ENCODE data around the gene AKAP12.
"Not testable (repeated sequence)": the region's sequence is repeated elsewhere in the genome, so short reads cannot be mapped to it uniquely, and the experiment has no call there.

AKAP12 gene

GRCh38 chr6:151376440-151376839 lies 136.7 kb downstream of the AKAP12 start:
- DNase-seq (ENCODE audit: low read depth in 1 of 2, low spot score in 1 of 2), result no peak

- DNase-seq (ENCODE audit: low read depth in 1 of 2, low spot score in 1 of 2), result no peak
Observed at GRCh38 chr6:151377095-151377494, 137.3 kb downstream of the AKAP12 start.

GRCh38 chr6:151379933-151380847 lies 140.4 kb downstream of the AKAP12 start:
- no peak for DNase-seq (ENCODE audit: low read depth in 1 of 2, low spot score in 1 of 2)

GRCh38 chr6:151380848-151381205 lies 141.1 kb downstream of the AKAP12 start:
- DNase-seq (ENCODE audit: low read depth in 1 of 2, low spot score in 1 of 2), result no peak

GRCh38 chr6:151381722-151382121 lies 142.0 kb downstream of the AKAP12 start:
- DNase-seq (ENCODE audit: low read depth in 1 of 2, low spot score in 1 of 2), result no peak

- not testable (repeated sequence) for DNase-seq (ENCODE audit: low read depth in 1 of 2, low spot score in 1 of 2)
Observed at GRCh38 chr6:151382631-151383030, 142.9 kb downstream of the AKAP12 start.

- DNase-seq (ENCODE audit: low read depth in 1 of 2, low spot score in 1 of 2), result no peak
Observed at GRCh38 chr6:151384151-151384550, 144.4 kb downstream of the AKAP12 start.

- DNase-seq (ENCODE audit: low read depth in 1 of 2, low spot score in 1 of 2), result no peak
Observed at GRCh38 chr6:151385177-151385576, 145.4 kb downstream of the AKAP12 start.

GRCh38 chr6:151387175-151387970 lies 147.6 kb downstream of the AKAP12 start:
- DNase-seq (ENCODE audit: low read depth in 1 of 2, low spot score in 1 of 2), result no peak

- DNase-seq (ENCODE audit: low read depth in 1 of 2, low spot score in 1 of 2), result no peak
Observed at GRCh38 chr6:151388236-151388635, 148.5 kb downstream of the AKAP12 start.

GRCh38 chr6:151388997-151389617 lies 149.3 kb downstream of the AKAP12 start:
- DNase-seq (ENCODE audit: low read depth in 1 of 2, low spot score in 1 of 2), result no peak

GRCh38 chr6:151389618-151390275 lies 150.0 kb downstream of the AKAP12 start:
- DNase-seq (ENCODE audit: low read depth in 1 of 2, low spot score in 1 of 2), result no peak

- peak; percentile 94 to 99 for DNase-seq (ENCODE audit: low read depth in 1 of 2, low spot score in 1 of 2)
Observed at GRCh38 chr6:151390276-151390850, 150.6 kb downstream of the AKAP12 start.

- peak; percentile 71 to 74 for DNase-seq (ENCODE audit: low read depth in 1 of 2, low spot score in 1 of 2)
Observed at GRCh38 chr6:151390851-151391470, 151.2 kb downstream of the AKAP12 start.

- DNase-seq (ENCODE audit: low read depth in 1 of 2, low spot score in 1 of 2), result peak; percentile 41 to 57
Observed at GRCh38 chr6:151391471-151392413, 152.0 kb downstream of the AKAP12 start, which contains the start of gene ZBTB2. Gene ZBTB2, minus strand, starts transcription at chr6:151391559. Its CDS starts 17,922 bp downstream, at chr6:151373637.

GRCh38 chr6:151392427-151392826 lies 152.7 kb downstream of the AKAP12 start:
- DNase-seq (ENCODE audit: low read depth in 1 of 2, low spot score in 1 of 2), result no peak

GRCh38 chr6:151393410-151393809 lies 153.6 kb downstream of the AKAP12 start:
- no peak for DNase-seq (ENCODE audit: low read depth in 1 of 2, low spot score in 1 of 2)

GRCh38 chr6:151399679-151400078 lies 159.9 kb downstream of the AKAP12 start:
- DNase-seq (ENCODE audit: low read depth in 1 of 2, low spot score in 1 of 2), result no peak

- DNase-seq (ENCODE audit: low read depth in 1 of 2, low spot score in 1 of 2), result no peak
Observed at GRCh38 chr6:151400473-151400872, 160.7 kb downstream of the AKAP12 start.
